ENCODE measurements around the gene AOC3.

AOC3 gene

DNA sequence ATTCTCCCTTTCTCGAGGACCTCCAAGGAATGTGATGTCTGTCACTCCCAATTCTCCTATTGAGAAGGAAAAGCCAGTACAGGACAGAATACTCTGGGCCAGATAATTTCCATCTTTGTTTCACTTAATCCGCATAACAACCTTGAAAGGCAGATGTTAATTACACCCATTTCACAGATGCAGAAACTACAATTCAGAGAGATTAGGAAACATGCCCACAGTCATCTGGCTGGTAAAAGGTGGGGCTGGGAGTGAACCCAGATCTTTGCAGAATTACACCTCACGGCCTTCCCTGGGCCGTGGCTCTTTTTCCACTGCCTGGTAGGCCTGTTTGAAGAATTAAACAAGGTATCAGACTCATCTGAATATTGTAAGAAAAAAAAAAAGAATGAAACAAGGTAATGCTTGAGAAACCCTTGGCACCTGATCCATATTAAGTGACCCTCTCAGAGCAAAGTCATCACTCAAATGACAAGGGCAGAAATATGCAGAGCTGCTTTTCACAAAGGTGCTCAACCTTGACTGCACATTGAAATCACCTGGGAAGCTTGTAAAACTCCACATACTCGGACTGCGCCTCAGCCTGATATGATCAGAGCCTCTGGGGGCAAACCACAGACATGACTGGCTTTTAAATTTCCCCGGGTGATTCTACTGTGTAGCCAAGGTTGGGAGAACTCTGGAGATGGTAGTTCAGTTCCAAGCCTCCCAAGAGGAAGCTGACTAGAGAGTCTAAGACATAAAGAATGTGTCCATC is 33.0 kb downstream of the AOC3 start:
- TF ChIP-seq SIN3A (IDR thresholded peaks at IDR 0.05; ENCODE audit: borderline replicate concordance, insufficient read depth, low read length) (no peak), POLR2AphosphoS5 (IDR thresholded peaks at IDR 0.05; ENCODE audit: low read depth, low read length) (no peak)

DNA sequence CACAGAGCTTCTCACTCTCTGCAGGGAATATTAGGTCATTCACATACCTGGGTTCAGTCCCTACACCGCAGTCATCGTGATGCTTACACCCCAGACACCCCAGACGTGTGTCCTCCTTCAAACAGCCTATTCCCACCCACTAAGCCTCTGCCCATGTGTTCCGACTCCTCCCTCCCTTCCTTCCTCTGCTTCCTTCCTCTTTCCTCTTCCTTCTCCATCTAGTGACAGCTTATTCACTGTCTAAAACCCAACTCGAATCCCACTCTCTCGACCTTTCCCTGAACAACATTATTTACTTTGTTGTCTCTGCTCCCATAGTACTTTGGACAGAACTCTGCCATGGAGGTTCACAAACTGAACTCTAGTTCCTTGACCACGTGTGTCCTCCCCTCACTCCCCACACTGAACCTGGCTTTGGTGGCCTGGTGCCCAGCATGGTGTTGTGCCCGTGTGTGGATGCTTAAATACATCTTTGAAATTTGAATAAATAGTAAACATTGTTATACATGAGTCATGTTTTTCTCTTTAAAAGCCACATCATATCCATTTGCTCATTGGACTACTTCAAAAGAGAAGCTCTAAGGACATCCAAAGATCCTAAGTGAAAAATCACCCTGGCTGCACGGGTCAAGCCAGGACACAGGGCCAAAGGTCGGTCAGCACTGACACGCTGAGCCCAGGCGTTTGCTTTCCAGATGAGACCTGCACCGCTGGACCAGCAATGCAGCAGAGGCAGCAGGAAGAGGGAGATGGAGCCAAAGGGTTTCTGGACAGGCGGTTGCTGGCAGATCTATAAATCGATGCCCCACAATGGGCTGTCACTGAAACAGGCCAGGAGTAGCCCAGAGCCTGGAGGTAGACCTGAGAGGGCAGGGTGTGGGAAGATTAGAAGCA is 35.5 kb downstream of the AOC3 start:
- TF ChIP-seq FOXP2 (optimal IDR thresholded peaks at IDR 0.05; ENCODE audit: borderline replicate concordance, extremely low read depth, extremely low read length, insufficient read depth), result no peak

DNA sequence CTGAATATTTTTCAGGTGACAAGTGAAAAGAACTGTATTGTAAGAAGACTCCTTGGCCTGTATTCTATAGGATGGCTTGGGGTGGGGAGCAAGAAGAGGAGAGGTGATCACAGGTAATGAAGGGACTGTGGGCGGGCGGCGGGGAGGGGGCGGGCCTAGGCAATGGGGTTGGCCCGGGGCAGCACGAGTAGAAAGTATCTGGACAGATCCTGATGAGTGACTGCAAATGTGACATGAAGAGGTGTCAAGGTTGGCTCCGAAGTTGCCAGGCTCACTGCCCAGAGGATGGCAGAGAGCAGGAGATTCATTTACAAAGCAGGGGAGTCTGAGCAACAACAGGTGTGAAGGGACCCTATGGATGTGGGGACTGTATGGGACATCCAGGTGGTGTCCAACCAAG is 38.8 kb downstream of the AOC3 start:
- TF ChIP-seq SIN3A (IDR thresholded peaks at IDR 0.05; ENCODE audit: borderline replicate concordance, insufficient read depth, low read length) (no peak), TAF1 (IDR thresholded peaks at IDR 0.05; ENCODE audit: borderline replicate concordance, insufficient read depth, low read length) (no peak), FOXP2 (optimal IDR thresholded peaks at IDR 0.05; ENCODE audit: borderline replicate concordance, extremely low read depth, extremely low read length, insufficient read depth) (no peak), POLR2AphosphoS5 (IDR thresholded peaks at IDR 0.05; ENCODE audit: low read depth, low read length) (no peak)
- TF ChIP-seq, protein P1, sequence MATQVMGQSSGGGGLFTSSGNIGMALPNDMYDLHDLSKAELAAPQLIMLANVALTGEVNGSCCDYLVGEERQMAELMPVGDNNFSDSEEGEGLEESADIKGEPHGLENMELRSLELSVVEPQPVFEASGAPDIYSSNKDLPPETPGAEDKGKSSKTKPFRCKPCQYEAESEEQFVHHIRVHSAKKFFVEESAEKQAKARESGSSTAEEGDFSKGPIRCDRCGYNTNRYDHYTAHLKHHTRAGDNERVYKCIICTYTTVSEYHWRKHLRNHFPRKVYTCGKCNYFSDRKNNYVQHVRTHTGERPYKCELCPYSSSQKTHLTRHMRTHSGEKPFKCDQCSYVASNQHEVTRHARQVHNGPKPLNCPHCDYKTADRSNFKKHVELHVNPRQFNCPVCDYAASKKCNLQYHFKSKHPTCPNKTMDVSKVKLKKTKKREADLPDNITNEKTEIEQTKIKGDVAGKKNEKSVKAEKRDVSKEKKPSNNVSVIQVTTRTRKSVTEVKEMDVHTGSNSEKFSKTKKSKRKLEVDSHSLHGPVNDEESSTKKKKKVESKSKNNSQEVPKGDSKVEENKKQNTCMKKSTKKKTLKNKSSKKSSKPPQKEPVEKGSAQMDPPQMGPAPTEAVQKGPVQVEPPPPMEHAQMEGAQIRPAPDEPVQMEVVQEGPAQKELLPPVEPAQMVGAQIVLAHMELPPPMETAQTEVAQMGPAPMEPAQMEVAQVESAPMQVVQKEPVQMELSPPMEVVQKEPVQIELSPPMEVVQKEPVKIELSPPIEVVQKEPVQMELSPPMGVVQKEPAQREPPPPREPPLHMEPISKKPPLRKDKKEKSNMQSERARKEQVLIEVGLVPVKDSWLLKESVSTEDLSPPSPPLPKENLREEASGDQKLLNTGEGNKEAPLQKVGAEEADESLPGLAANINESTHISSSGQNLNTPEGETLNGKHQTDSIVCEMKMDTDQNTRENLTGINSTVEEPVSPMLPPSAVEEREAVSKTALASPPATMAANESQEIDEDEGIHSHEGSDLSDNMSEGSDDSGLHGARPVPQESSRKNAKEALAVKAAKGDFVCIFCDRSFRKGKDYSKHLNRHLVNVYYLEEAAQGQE (IDR thresholded peaks at IDR 0.05; ENCODE audit: insufficient read depth in 1 of 2, low read depth in 2 of 2, low read length in 2 of 2), result no peak

DNA sequence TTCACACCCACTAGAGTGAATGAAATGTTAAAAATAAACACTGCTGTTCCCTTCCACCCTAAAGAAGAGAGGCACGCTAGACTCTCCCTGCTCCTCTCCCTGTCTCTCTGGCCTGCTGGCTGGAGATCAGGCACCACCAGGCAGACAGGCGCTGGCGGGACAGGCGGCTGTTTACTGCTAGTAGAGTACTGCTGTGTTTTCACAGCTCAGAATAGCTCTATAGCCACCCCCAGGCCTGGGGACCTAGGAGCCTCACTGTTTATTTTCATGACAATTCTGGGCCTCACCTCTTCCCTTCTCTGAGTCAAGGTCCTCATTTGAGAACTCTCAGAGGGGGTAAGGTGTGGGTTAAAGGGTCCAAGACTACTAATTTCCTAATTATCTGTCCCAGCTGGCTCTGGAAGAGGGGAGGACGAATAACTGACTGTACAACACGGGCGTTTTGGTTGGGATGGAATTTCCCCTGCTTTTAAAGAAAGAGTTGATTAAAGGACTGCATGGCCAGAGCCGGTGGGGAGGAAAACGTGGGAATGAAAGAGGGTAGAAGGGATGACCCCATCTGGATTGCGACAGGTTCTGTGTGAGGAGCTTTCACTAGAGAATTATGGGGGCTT is 40.6 kb downstream of the AOC3 start:
- TF ChIP-seq POLR2AphosphoS5 (IDR thresholded peaks at IDR 0.05; ENCODE audit: low read depth, low read length) (no peak), FOXP2 (optimal IDR thresholded peaks at IDR 0.05; ENCODE audit: borderline replicate concordance, extremely low read depth, extremely low read length, insufficient read depth) (peak; percentile 38)
- TF ChIP-seq, protein P1 (IDR thresholded peaks at IDR 0.05; ENCODE audit: insufficient read depth in 1 of 2, low read depth in 2 of 2, low read length in 2 of 2), result peak in 1 of 2 experiments; percentile 27; a peak in 1 of 4 replicates

DNA sequence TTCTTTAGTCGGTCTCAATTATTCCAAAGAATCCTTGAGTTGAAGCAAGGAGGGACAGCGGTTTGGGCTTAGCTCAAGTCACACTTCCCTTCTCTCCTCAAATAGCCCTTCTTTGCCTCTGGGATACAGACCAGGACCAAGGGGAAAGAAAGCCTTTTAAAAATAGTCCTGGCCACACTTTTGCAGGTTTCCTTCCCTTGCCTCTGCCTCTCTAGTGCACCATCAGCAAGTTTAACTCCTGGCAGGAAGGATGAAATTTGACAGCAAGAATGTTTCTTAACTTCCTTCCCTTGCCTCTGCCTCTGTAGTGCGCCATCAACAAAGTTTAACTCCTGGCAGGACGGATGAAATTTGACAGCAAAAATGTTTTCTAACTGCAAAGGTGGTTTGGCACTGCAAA is 42.4 kb downstream of the AOC3 start:
- TF ChIP-seq SIN3A (IDR thresholded peaks at IDR 0.05; ENCODE audit: borderline replicate concordance, insufficient read depth, low read length), result no peak
- no peak for TF ChIP-seq FOXP2 (optimal IDR thresholded peaks at IDR 0.05; ENCODE audit: borderline replicate concordance, extremely low read depth, extremely low read length, insufficient read depth)
- TF ChIP-seq, protein P1 (IDR thresholded peaks at IDR 0.05; ENCODE audit: insufficient read depth in 1 of 2, low read depth in 2 of 2, low read length in 2 of 2), result no peak
- TF ChIP-seq POLR2AphosphoS5 (IDR thresholded peaks at IDR 0.05; ENCODE audit: low read depth, low read length), result no peak
- TF ChIP-seq TAF1 (IDR thresholded peaks at IDR 0.05; ENCODE audit: borderline replicate concordance, insufficient read depth, low read length), result no peak
